Ishikawa (cell line): ENCODE data around the gene WNK1.

ENCODE experiments used
- CEBPB ChIP-seq: IDR thresholded peaks from 2 replicates; pipeline ENCODE4 v1.6.1; 2012
- CREB1 ChIP-seq: IDR thresholded peaks from 2 replicates; pipeline ENCODE4 v1.6.1; 2012; ENCODE audit warnings: low read depth
- EGR1 ChIP-seq: IDR thresholded peaks from 2 replicates; pipeline ENCODE4 v1.6.1; 2012
- EP300 ChIP-seq: IDR thresholded peaks from 2 replicates; pipeline ENCODE4 v1.6.1; 2012; ENCODE audit warnings: borderline replicate concordance
- FOXM1 ChIP-seq: IDR thresholded peaks from 2 replicates; pipeline ENCODE4 v1.6.1; 2012; ENCODE audit warnings: low read depth, borderline replicate concordance
- NFIC ChIP-seq: IDR thresholded peaks from 2 replicates; pipeline ENCODE4 v1.6.1; 2012
- RAD21 ChIP-seq: IDR thresholded peaks from 2 replicates; pipeline ENCODE4 v1.6.1; 2012; ENCODE audit warnings: low read depth
- TAF1 ChIP-seq: IDR thresholded peaks from 2 replicates; pipeline ENCODE4 v1.6.1; 2012; ENCODE audit warnings: low read depth, mild to moderate bottlenecking
- TEAD4 ChIP-seq: IDR thresholded peaks from 2 replicates; pipeline ENCODE4 v1.6.1; 2012
- YY1 ChIP-seq: IDR thresholded peaks from 2 replicates; pipeline ENCODE4 v1.6.1; 2012; ENCODE audit warnings: low read depth
- ZBTB7A ChIP-seq: IDR thresholded peaks from 2 replicates; pipeline ENCODE4 v1.6.1; 2012; ENCODE audit warnings: low read depth
- TF ChIP-seq, protein P1 (sequence below): IDR thresholded peaks from 2 replicates; pipeline ENCODE4 v1.6.1; 2012

DNA sequence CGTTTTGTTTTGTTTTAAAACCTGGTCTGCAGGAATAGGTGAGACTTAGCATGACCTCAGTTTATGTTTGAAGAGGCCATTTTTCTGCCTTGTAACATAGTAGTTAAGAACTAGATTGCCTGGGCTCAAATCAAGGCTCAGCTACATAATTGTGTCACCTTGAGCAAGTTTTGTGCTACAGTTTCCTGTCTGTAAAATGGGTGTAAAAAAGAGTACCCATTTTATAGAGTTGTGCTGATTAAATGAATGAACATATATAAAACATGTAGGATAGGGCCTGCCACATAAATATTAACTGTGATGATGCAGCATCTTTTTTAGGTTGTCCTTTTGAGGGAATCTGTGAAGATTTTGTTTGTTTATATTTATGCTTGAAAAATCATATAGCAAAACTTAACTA, 7.2 kb downstream of the WNK1 start:
- TF ChIP-seq EGR1 (no peak), YY1 (no peak), CEBPB (no peak), TAF1 (no peak), NFIC (no peak), RAD21 (no peak), FOXM1 (no peak), CREB1 (no peak), EP300 (no peak), ZBTB7A (no peak), TEAD4 (no peak)
- TF ChIP-seq, protein P1, sequence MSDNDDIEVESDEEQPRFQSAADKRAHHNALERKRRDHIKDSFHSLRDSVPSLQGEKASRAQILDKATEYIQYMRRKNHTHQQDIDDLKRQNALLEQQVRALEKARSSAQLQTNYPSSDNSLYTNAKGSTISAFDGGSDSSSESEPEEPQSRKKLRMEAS: no peak
